Measurements from ENCODE around the gene JADE3.

DNA sequence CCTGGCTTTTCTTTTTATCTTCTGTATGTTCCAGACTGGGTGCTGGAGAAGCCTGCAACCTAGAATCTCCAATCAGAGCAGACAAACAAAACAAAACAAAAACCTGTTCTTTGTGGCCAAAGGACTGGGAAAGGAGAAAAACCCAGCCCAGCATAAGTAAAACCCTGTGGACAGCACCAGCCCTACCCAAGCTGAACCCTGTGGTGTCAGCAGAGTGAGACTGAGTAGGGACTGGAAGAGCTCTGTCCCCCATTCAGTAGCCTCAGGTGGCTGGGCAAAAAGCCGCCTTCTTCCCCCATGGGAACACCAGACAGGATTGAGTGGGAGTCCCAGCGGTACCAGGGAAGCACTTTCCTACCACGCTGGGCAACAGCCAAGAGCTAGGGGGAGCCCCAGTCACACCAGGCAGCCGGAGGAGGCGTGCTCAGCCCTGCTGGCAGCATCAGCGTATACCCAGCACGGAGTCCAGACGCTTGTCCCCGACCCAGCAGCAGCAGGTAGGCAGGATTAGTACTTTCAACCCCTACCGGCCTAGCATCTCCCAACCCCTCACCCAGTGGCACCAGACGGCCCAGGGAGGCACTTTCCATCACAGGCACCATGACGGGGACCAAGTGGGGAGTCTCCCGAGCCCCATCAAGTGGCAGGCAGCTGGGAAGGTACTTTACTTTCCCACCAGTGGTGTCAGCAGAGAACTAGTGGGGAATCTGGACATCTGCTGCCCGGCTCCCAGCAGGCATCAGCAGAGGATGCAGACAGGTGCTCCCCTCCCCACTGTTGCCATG, 8.6 kb upstream of the JADE3 start:
- TF ChIP-seq, protein P1, sequence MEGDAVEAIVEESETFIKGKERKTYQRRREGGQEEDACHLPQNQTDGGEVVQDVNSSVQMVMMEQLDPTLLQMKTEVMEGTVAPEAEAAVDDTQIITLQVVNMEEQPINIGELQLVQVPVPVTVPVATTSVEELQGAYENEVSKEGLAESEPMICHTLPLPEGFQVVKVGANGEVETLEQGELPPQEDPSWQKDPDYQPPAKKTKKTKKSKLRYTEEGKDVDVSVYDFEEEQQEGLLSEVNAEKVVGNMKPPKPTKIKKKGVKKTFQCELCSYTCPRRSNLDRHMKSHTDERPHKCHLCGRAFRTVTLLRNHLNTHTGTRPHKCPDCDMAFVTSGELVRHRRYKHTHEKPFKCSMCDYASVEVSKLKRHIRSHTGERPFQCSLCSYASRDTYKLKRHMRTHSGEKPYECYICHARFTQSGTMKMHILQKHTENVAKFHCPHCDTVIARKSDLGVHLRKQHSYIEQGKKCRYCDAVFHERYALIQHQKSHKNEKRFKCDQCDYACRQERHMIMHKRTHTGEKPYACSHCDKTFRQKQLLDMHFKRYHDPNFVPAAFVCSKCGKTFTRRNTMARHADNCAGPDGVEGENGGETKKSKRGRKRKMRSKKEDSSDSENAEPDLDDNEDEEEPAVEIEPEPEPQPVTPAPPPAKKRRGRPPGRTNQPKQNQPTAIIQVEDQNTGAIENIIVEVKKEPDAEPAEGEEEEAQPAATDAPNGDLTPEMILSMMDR (IDR thresholded peaks at IDR 0.05; ENCODE audit: poor library complexity): peak; percentile 55
- TF ChIP-seq EZH2 (IDR thresholded peaks at IDR 0.05; ENCODE audit: borderline replicate concordance): no peak
